Hematopoietic multipotent progenitor cell treated with erythropoietin and hydrocortisone succinate and interleukin-3 and kit ligand, for 15 days (in vitro differentiated cells): ENCODE data around the gene DTX1.

Experiments
- DNase-seq: peaks from one replicate; pipeline ENCODE4 v3.0.0-alpha.2; 2015; ENCODE audit warnings: low spot score

Gene DTX1

GRCh38 chr12:113055594-113056380, 743 bp upstream of the DTX1 start:
- no peak for DNase-seq

- no peak for DNase-seq
These were observed 224 bp upstream of the DTX1 start for GRCh38 chr12:113056381-113056630.

- DNase-seq = no peak
These were observed 1.3 kb downstream of the DTX1 start for GRCh38 chr12:113057565-113058485.

- no peak for DNase-seq
These were observed 2.0 kb downstream of the DTX1 start for GRCh38 chr12:113058553-113058952.

GRCh38 chr12:113059071-113059595, 2.6 kb downstream of the DTX1 start:
- no peak for DNase-seq

GRCh38 chr12:113060336-113060960, 3.9 kb downstream of the DTX1 start:
- no peak for DNase-seq

GRCh38 chr12:113061061-113061694, 4.6 kb downstream of the DTX1 start:
- no peak for DNase-seq

- no peak for DNase-seq
These were observed 6.2 kb downstream of the DTX1 start for GRCh38 chr12:113062502-113063395.

- no peak for DNase-seq
These were observed 7.1 kb downstream of the DTX1 start for GRCh38 chr12:113063396-113064350.

- no peak for DNase-seq
These were observed 8.0 kb downstream of the DTX1 start for GRCh38 chr12:113064395-113065125.

GRCh38 chr12:113065126-113066007, 8.8 kb downstream of the DTX1 start:
- DNase-seq = no peak

- no peak for DNase-seq
These were observed 10.4 kb downstream of the DTX1 start for GRCh38 chr12:113066813-113067400.

- DNase-seq = no peak
These were observed 11.7 kb downstream of the DTX1 start for GRCh38 chr12:113067987-113068935.

GRCh38 chr12:113069149-113069548, 12.6 kb downstream of the DTX1 start:
- DNase-seq = no peak

- DNase-seq = no peak
These were observed 13.2 kb downstream of the DTX1 start for GRCh38 chr12:113069751-113070116.

- DNase-seq = no peak
These were observed 13.8 kb downstream of the DTX1 start for GRCh38 chr12:113070117-113070906.
